ENCODE measurements around the gene ETS2. TPM values are rescaled to one million over a fixed set of nuclear protein-coding genes. Genes with fewer than 3 reads are reported as not detected.

The ETS2 gene
- total RNA-seq, 1 donor from 2014 or later = 20.9 TPM

DNA sequence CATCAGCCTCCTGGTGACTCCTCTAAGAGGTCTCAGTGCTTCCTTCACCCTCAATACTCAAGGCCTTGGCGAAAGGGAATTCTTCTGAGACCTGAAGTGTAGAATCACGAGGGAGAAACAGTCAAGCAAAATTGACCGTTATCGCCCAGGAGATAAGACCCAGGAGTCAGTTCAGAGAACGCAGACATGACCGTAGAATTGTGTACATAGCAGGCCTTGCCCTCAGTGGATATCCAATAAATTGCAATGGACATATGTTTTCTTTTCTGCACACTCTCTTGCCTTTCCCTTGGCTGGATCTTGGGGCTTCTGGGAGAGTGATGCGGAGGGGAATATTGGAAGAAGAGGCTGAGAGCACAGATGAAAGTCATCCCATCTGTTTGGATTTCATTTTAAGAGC lies 15.7 kb upstream of the ETS2 start:
- Histone ChIP-seq H3K4me1 (ENCODE audit: control insufficient read depth in 3 of 3, insufficient read depth in 3 of 3, low read length in 3 of 3) (peaks cover 0 to 4% (median 0%) of the 10 kb centered on the region in 3 donors), H3K9me3 (ENCODE audit: control insufficient read depth in 3 of 3, low read length in 3 of 3) (no peaks in the 10 kb centered on the region), H3K9ac (ENCODE audit: low read depth in 1 of 3, low read length in 3 of 3) (no peak overlapping the region), H3K27me3 (ENCODE audit: control insufficient read depth in 3 of 3, insufficient read depth in 3 of 3, low read length in 3 of 3) (no peaks in the 10 kb centered on the region), H3K36me3 (ENCODE audit: control insufficient read depth in 3 of 3, insufficient read depth in 3 of 3, low read length in 3 of 3) (no peaks in the 10 kb centered on the region), H3K4me3 (ENCODE audit: low read length in 3 of 3) (no peak overlapping the region), H3K27ac (ENCODE audit: low read depth, low read length) (no peak overlapping the region)

DNA sequence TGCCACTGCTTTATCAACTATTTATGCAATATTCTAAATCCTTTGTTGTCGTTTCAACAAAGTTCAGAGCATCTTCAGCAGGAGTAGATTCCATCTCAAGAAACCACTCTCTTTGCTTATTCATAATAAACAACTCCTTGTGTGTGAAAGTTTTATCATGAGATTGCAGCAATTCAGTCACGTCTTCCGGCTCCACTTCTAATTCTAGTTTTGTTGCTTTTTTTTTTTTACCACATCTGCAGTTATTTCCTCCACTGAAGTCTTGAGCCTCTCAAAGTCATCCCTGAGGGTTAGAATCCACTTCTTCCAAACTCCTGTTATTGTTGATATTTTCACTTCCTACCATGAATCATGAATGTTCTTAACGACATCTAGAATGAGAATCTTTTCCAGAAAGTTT lies 14.8 kb upstream of the ETS2 start:
- Histone ChIP-seq H3K4me1 (ENCODE audit: control insufficient read depth in 3 of 3, insufficient read depth in 3 of 3, low read length in 3 of 3) (peaks cover 0 to 4% (median 0%) of the 10 kb centered on the region in 3 donors), H3K36me3 (ENCODE audit: control insufficient read depth in 3 of 3, insufficient read depth in 3 of 3, low read length in 3 of 3) (no peaks in the 10 kb centered on the region), H3K27ac (ENCODE audit: low read depth, low read length) (no peak overlapping the region), H3K9ac (ENCODE audit: low read depth in 1 of 3, low read length in 3 of 3) (no peak overlapping the region), H3K27me3 (ENCODE audit: control insufficient read depth in 3 of 3, insufficient read depth in 3 of 3, low read length in 3 of 3) (no peaks in the 10 kb centered on the region), H3K9me3 (ENCODE audit: control insufficient read depth in 3 of 3, low read length in 3 of 3) (no peaks in the 10 kb centered on the region), H3K4me3 (ENCODE audit: low read length in 3 of 3) (no peak overlapping the region)

DNA sequence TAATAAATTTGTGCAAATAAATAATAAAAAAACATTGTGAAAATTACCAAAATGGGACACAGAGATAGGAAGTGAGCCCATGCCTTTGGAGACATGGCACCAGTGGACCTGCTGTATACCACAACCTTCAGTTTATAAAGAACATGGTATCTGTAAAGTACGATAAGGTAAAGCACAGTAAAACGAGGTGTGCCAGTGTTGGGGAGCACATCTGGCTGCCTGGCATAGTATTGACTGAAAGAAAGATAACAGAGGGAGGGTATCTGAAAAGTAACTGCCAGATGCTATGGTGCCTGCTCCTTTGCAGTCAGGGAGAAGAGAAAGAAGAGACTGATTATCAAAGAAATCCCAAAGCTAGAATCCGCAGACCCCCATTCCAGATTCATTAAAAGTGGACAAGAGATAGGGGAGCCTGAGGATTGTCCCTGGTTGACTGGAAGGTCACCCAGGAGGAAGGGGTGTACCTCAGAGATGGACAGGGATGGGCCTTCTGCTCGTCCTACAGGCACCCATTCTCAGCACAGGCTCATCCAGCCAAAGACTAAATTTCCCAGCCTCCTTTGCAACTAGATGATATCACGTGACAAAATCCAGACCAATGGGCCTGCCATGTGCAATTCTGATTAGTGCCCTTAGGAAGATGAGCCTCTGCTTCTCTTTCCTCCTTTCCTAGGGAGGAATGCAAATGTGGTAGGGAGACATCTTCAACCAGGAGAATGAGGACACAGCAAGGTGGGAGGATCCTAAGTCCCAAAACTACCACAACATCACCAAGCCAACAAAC lies 12.9 kb upstream of the ETS2 start:
- Histone ChIP-seq H3K36me3 (ENCODE audit: control insufficient read depth in 3 of 3, insufficient read depth in 3 of 3, low read length in 3 of 3) (no peaks in the 10 kb centered on the region), H3K9ac (ENCODE audit: low read depth in 1 of 3, low read length in 3 of 3) (no peak overlapping the region), H3K27ac (ENCODE audit: low read depth, low read length) (no peak overlapping the region), H3K4me3 (ENCODE audit: low read length in 3 of 3) (no peak overlapping the region), H3K27me3 (ENCODE audit: control insufficient read depth in 3 of 3, insufficient read depth in 3 of 3, low read length in 3 of 3) (no peaks in the 10 kb centered on the region), H3K4me1 (ENCODE audit: control insufficient read depth in 3 of 3, insufficient read depth in 3 of 3, low read length in 3 of 3) (peaks cover 0 to 2% (median 0%) of the 10 kb centered on the region in 3 donors), H3K9me3 (ENCODE audit: control insufficient read depth in 3 of 3, low read length in 3 of 3) (no peaks in the 10 kb centered on the region)

DNA sequence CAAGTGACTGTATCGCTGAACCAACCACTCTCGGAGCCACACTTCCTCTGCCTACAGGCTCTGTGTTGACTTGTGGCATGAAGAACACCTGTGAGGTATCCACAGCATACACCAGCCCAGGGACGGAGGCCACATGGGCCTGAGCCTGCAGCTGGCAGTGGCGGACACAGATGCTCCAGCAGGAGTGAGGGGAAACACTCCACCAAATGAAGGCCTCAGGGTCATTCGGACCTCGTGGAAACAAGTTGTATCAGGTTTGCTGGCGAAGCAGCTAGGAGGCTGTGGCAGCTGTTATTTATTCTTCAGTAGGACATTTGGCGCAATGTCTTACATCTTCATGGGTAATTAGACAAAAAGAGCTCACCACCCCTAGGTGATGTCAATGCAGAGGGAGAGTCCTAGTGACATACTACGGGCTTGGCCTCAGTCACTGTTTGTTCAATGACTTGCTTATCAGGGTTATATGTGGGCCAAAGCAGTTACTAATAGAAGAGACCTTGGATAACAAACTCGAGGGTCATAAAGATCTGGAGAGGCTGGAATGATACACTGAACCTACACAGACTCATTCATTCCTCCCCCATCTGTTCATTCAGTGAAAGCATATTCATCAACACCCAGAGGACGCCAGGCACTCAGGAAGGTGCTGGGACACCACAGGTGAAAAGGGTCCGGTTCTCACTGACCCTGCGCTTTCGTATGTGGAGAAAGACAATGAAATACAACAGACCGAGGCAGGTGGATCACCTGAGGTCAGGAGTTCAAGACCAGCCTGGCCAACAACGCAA lies 11.6 kb upstream of the ETS2 start:
- Histone ChIP-seq H3K4me1 (ENCODE audit: control insufficient read depth in 3 of 3, insufficient read depth in 3 of 3, low read length in 3 of 3) (no peaks in the 10 kb centered on the region), H3K9ac (ENCODE audit: low read depth in 1 of 3, low read length in 3 of 3) (no peak overlapping the region), H3K9me3 (ENCODE audit: control insufficient read depth in 3 of 3, low read length in 3 of 3) (no peaks in the 10 kb centered on the region), H3K27me3 (ENCODE audit: control insufficient read depth in 3 of 3, insufficient read depth in 3 of 3, low read length in 3 of 3) (no peaks in the 10 kb centered on the region), H3K4me3 (ENCODE audit: low read length in 3 of 3) (no peak overlapping the region), H3K27ac (ENCODE audit: low read depth, low read length) (no peak overlapping the region), H3K36me3 (ENCODE audit: control insufficient read depth in 3 of 3, insufficient read depth in 3 of 3, low read length in 3 of 3) (no peaks in the 10 kb centered on the region)

DNA sequence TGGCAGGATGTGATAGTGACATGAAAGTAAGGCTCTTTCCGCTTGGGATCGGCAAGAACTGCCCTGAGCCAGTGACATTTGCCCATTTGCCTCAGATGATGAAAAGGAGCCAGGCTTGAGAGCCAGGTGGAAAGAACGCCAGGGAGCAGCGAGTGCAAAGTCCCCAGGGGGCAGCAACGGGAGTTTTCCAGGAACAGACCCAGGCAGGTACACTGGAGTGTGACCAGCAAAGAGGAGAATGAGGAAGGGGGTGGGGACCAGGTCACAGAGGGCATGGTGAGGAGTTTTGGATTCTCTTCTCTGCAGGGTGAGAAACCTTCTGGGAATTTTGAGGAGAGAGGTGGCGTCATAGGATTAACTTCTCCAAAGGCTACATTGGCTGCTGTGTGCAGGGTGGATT lies 10.8 kb upstream of the ETS2 start:
- H3K27ac ChIP-seq (ENCODE audit: low read depth, low read length) = no peak overlapping the region
- no peaks in the 10 kb centered on the region for H3K36me3 ChIP-seq (ENCODE audit: control insufficient read depth in 3 of 3, insufficient read depth in 3 of 3, low read length in 3 of 3)
- no peak overlapping the region for H3K4me3 ChIP-seq (ENCODE audit: low read length in 3 of 3)
- H3K27me3 ChIP-seq (ENCODE audit: control insufficient read depth in 3 of 3, insufficient read depth in 3 of 3, low read length in 3 of 3) = no peaks in the 10 kb centered on the region
- H3K9ac ChIP-seq (ENCODE audit: low read depth in 1 of 3, low read length in 3 of 3) = no peak overlapping the region
- no peaks in the 10 kb centered on the region for H3K4me1 ChIP-seq (ENCODE audit: control insufficient read depth in 3 of 3, insufficient read depth in 3 of 3, low read length in 3 of 3)
- no peaks in the 10 kb centered on the region for H3K9me3 ChIP-seq (ENCODE audit: control insufficient read depth in 3 of 3, low read length in 3 of 3)

DNA sequence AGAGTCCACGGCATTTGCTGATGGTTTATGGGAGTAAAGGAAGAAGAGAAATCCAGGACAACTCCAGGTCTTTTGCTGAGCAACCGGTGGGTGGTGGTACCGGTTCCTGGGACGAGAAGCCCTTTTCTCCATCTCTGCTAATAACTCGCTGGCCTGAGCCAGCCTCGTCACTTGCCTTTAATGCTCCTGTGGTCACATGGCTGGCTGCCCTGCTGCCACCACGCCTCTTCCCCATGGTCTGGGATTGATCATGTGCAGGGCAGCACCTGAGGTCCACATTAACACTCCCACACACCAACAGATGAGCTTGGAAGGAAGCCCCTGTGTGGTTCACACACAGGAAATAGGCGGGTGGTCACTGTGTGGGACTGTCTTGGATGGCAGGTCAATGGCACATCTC lies 10.3 kb upstream of the ETS2 start:
- Histone ChIP-seq H3K9me3 (ENCODE audit: control insufficient read depth in 3 of 3, low read length in 3 of 3) (no peaks in the 10 kb centered on the region), H3K27ac (ENCODE audit: low read depth, low read length) (no peak overlapping the region), H3K36me3 (ENCODE audit: control insufficient read depth in 3 of 3, insufficient read depth in 3 of 3, low read length in 3 of 3) (no peaks in the 10 kb centered on the region), H3K9ac (ENCODE audit: low read depth in 1 of 3, low read length in 3 of 3) (no peak overlapping the region), H3K4me3 (ENCODE audit: low read length in 3 of 3) (no peak overlapping the region), H3K27me3 (ENCODE audit: control insufficient read depth in 3 of 3, insufficient read depth in 3 of 3, low read length in 3 of 3) (no peaks in the 10 kb centered on the region), H3K4me1 (ENCODE audit: control insufficient read depth in 3 of 3, insufficient read depth in 3 of 3, low read length in 3 of 3) (no peaks in the 10 kb centered on the region)

DNA sequence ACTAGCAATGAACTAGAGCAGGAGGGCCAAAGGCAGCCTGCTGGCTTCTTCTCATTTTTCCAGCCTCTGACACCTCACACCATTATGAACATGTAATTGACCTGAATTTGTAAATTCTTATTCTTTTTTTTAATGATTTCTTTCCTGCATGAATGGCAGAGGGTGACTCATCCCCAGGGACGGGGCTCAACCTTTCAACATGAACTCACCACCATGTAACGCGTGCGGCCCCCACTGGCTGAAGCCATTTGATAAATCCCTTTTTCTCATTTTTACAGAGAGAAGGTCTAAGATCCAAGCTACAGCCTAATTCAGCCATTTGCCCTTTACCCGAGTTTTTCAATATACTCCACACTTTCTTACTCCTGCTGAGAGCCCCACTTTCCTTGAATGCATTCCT lies 9.3 kb upstream of the ETS2 start:
- Histone ChIP-seq H3K4me3 (ENCODE audit: low read length in 3 of 3) (no peak overlapping the region), H3K4me1 (ENCODE audit: control insufficient read depth in 3 of 3, insufficient read depth in 3 of 3, low read length in 3 of 3) (no peaks in the 10 kb centered on the region), H3K27me3 (ENCODE audit: control insufficient read depth in 3 of 3, insufficient read depth in 3 of 3, low read length in 3 of 3) (no peaks in the 10 kb centered on the region), H3K9ac (ENCODE audit: low read depth in 1 of 3, low read length in 3 of 3) (no peak overlapping the region), H3K36me3 (ENCODE audit: control insufficient read depth in 3 of 3, insufficient read depth in 3 of 3, low read length in 3 of 3) (no peaks in the 10 kb centered on the region), H3K27ac (ENCODE audit: low read depth, low read length) (no peak overlapping the region), H3K9me3 (ENCODE audit: control insufficient read depth in 3 of 3, low read length in 3 of 3) (no peaks in the 10 kb centered on the region)

DNA sequence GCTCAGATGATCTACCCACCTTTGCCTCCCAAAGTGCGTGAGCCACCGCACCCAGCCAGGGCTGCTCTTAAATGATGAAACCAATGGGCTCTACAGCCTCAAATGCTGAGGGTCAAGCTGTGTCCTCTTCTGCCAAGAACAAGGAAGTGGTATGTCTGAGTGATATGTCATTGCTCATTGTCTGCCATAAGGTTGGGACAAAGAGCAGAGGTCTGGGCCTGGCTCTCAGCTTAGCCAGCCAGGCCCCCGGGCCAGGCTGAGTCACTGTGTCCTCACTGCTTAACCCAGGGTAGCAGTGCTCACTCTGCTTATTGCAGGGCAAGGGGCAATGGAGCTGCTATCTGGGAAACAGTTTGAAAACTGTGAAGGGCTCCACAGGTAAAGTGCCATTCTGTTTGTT lies 8.3 kb upstream of the ETS2 start:
- Histone ChIP-seq H3K9me3 (ENCODE audit: control insufficient read depth in 3 of 3, low read length in 3 of 3) (no peaks in the 10 kb centered on the region), H3K9ac (ENCODE audit: low read depth in 1 of 3, low read length in 3 of 3) (no peak overlapping the region), H3K36me3 (ENCODE audit: control insufficient read depth in 3 of 3, insufficient read depth in 3 of 3, low read length in 3 of 3) (no peaks in the 10 kb centered on the region), H3K27me3 (ENCODE audit: control insufficient read depth in 3 of 3, insufficient read depth in 3 of 3, low read length in 3 of 3) (no peaks in the 10 kb centered on the region), H3K4me1 (ENCODE audit: control insufficient read depth in 3 of 3, insufficient read depth in 3 of 3, low read length in 3 of 3) (no peaks in the 10 kb centered on the region), H3K27ac (ENCODE audit: low read depth, low read length) (no peak overlapping the region), H3K4me3 (ENCODE audit: low read length in 3 of 3) (no peak overlapping the region)

DNA sequence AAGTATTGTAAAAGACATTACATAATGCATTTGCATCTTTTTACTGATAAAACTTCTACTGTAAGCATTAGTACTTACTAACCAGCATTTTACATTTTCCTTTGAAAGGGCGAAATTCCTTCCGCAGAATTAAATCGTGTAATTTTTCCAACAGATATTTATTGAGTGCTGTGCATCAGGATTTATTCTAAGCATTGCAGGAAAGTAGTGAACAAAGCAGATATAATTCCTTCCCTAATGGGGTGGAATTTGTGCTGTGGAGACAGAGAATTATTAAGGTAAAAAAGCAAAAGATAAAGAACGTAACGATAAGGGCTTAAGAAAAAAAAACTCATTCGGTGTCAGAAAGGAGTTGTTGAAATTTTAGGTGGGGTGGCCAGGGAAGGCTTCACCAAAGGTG lies 7.6 kb upstream of the ETS2 start:
- H3K4me3 ChIP-seq (ENCODE audit: low read length in 3 of 3) = no peak overlapping the region
- no peaks in the 10 kb centered on the region for H3K36me3 ChIP-seq (ENCODE audit: control insufficient read depth in 3 of 3, insufficient read depth in 3 of 3, low read length in 3 of 3)
- H3K27ac ChIP-seq (ENCODE audit: low read depth, low read length) = no peak overlapping the region
- H3K27me3 ChIP-seq (ENCODE audit: control insufficient read depth in 3 of 3, insufficient read depth in 3 of 3, low read length in 3 of 3) = no peaks in the 10 kb centered on the region
- no peaks in the 10 kb centered on the region for H3K9me3 ChIP-seq (ENCODE audit: control insufficient read depth in 3 of 3, low read length in 3 of 3)
- no peaks in the 10 kb centered on the region for H3K4me1 ChIP-seq (ENCODE audit: control insufficient read depth in 3 of 3, insufficient read depth in 3 of 3, low read length in 3 of 3)
- no peak overlapping the region for H3K9ac ChIP-seq (ENCODE audit: low read depth in 1 of 3, low read length in 3 of 3)

DNA sequence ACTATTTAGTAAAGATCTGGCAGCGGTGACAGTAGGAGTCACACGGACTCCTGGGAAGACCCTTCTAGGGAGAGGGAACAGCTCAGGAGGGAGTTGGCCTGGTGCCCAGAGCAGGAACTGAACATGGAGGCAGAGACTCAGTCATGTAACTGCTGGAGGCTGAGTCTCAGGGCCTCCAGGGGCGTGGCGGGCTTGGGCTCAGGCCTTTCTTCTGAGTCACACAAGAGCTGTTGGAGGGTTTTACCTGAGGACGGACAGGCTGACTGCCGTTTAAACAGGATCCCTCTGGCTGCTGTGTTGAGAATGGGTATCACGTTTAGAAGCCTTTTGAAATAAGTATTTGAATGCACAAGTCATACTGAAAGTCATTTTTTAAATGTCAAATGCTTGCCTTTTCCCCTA lies 7.2 kb upstream of the ETS2 start:
- no peak overlapping the region for H3K9ac ChIP-seq (ENCODE audit: low read depth in 1 of 3, low read length in 3 of 3)
- no peaks in the 10 kb centered on the region for H3K36me3 ChIP-seq (ENCODE audit: control insufficient read depth in 3 of 3, insufficient read depth in 3 of 3, low read length in 3 of 3)
- H3K27ac ChIP-seq (ENCODE audit: low read depth, low read length) = no peak overlapping the region
- H3K4me1 ChIP-seq (ENCODE audit: control insufficient read depth in 3 of 3, insufficient read depth in 3 of 3, low read length in 3 of 3) = no peaks in the 10 kb centered on the region
- H3K4me3 ChIP-seq (ENCODE audit: low read length in 3 of 3) = no peak overlapping the region
- no peaks in the 10 kb centered on the region for H3K27me3 ChIP-seq (ENCODE audit: control insufficient read depth in 3 of 3, insufficient read depth in 3 of 3, low read length in 3 of 3)
- H3K9me3 ChIP-seq (ENCODE audit: control insufficient read depth in 3 of 3, low read length in 3 of 3) = no peaks in the 10 kb centered on the region

Data from skeletal muscle tissue (tissue), 4 donors.